Stimulated activated CD4-positive, alpha-beta T cell treated with anti-CD3 and anti-CD28 coated beads, TNF-alpha, amount 100 ng/mL, for 48 hours (primary cell): ENCODE measurements around the gene LCN12.

Experiments
- DNase-seq, 3 donors: peaks; one replicate each; pipeline ENCODE4 v3.0.0-alpha.2; 2020; ENCODE audit warnings: low read depth in 3 of 3

LCN12 gene

GRCh38 chr9:136973618-136974617 lies 21.8 kb downstream of the LCN12 start:
- DNase-seq = no peak

GRCh38 chr9:136974817-136975535 lies 22.9 kb downstream of the LCN12 start:
- no peak for DNase-seq

- DNase-seq = peak in 1 of 3 donors; percentile 41
Observed at GRCh38 chr9:136975644-136976043, 23.6 kb downstream of the LCN12 start.

- no peak for DNase-seq
Observed at GRCh38 chr9:136977223-136977622, 25.1 kb downstream of the LCN12 start, which contains the start of gene PTGDS. Gene PTGDS (plus strand): TSS chr9:136977504. CDS start chr9:136977579, 75 bp downstream.

GRCh38 chr9:136977649-136978072 lies 25.6 kb downstream of the LCN12 start:
- DNase-seq = no peak

GRCh38 chr9:136978073-136978864 lies 26.2 kb downstream of the LCN12 start:
- DNase-seq = peak; percentile 48 to 72 (median 52)

- no peak for DNase-seq
Observed at GRCh38 chr9:136978865-136979544, 26.9 kb downstream of the LCN12 start.

GRCh38 chr9:136979769-136980587 lies 27.9 kb downstream of the LCN12 start:
- DNase-seq = no peak

GRCh38 chr9:136980669-136981478 lies 28.8 kb downstream of the LCN12 start:
- DNase-seq = no peak

- DNase-seq = no peak
Observed at GRCh38 chr9:136981588-136982231, 29.6 kb downstream of the LCN12 start.

GRCh38 chr9:136982232-136983051 lies 30.4 kb downstream of the LCN12 start, which contains the start of gene LCNL1:
Gene LCNL1 (plus strand): TSS chr9:136982993. CDS start chr9:136983587, 594 bp downstream.
- DNase-seq = no peak

- DNase-seq = no peak
Observed at GRCh38 chr9:136983167-136983566, 31.1 kb downstream of the LCN12 start.

- DNase-seq = no peak
Observed at GRCh38 chr9:136983656-136984314, 31.7 kb downstream of the LCN12 start.

GRCh38 chr9:136984464-136985026 lies 32.5 kb downstream of the LCN12 start:
- no peak for DNase-seq

GRCh38 chr9:136985027-136985602 lies 33.0 kb downstream of the LCN12 start:
- no peak for DNase-seq

- no peak for DNase-seq
Observed at GRCh38 chr9:136985853-136986252, 33.8 kb downstream of the LCN12 start.

GRCh38 chr9:136988872-136989271 lies 36.8 kb downstream of the LCN12 start:
- DNase-seq = no peak
